ENCODE data around the gene MAPRE2. TPM values are rescaled to one million over a fixed set of nuclear protein-coding genes. Genes with fewer than 3 reads are reported as not detected.

The MAPRE2 gene
- total and polyA plus RNA-seq, 11 donors, result 36.4 to 190 (median 137) TPM

DNA sequence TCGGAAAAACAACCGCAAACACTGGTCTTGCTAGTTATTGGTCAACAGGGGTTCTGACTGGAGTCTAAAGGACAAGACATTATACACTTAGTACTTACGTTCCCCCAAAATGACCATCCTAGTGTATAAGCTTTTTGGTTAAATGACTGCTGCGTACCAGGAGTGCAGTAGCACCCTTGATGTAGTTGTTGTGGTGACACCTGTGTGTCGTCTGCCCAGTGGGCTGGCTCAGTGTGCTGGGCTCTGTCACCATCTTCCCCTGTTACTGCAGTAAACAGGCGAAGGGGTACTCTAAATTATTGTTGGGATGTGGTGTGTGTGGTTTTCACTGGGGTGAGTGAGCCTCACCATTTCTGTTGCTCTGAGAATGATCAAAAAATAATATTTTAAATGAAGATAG lies 76.2 kb downstream of the MAPRE2 start:
- ATAC-seq, result peak in 1 of 4 donors; percentile 19
- H3K36me3 ChIP-seq, result peaks cover 0 to 8% (median 0%) of the 10 kb centered on the region in 9 donors
- WGBS, 4 donors, result 83 to 90% (median 88%) methylated on average over 4 to 6 of the region's 6 CpGs
- H3K4me3 ChIP-seq, result no peak overlapping the region
- intact Hi-C loops (cut with DNase I), result loop anchor here in 1 of 10 donors (5.0 kb wide), 1 partner anchor 75 kb away; the partner anchor contains the start of gene MAPRE2
- TF ChIP-seq, protein P1, sequence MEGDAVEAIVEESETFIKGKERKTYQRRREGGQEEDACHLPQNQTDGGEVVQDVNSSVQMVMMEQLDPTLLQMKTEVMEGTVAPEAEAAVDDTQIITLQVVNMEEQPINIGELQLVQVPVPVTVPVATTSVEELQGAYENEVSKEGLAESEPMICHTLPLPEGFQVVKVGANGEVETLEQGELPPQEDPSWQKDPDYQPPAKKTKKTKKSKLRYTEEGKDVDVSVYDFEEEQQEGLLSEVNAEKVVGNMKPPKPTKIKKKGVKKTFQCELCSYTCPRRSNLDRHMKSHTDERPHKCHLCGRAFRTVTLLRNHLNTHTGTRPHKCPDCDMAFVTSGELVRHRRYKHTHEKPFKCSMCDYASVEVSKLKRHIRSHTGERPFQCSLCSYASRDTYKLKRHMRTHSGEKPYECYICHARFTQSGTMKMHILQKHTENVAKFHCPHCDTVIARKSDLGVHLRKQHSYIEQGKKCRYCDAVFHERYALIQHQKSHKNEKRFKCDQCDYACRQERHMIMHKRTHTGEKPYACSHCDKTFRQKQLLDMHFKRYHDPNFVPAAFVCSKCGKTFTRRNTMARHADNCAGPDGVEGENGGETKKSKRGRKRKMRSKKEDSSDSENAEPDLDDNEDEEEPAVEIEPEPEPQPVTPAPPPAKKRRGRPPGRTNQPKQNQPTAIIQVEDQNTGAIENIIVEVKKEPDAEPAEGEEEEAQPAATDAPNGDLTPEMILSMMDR (IDR thresholded peaks at IDR 0.05), result no peak
- TF ChIP-seq POLR2A (IDR thresholded peaks at IDR 0.05), result no peak
- H3K4me1 ChIP-seq, result peaks cover 3 to 70% (median 54%) of the 10 kb centered on the region in 12 donors
- H3K27me3 ChIP-seq, result no peaks in the 10 kb centered on the region
- H3K27ac ChIP-seq, result peak overlapping the region in 11 of 12 donors; percentile 45 to 93 (median 85)
- no peak for DNase-seq
- H3K9me3 ChIP-seq, result no peaks in the 10 kb centered on the region

DNA sequence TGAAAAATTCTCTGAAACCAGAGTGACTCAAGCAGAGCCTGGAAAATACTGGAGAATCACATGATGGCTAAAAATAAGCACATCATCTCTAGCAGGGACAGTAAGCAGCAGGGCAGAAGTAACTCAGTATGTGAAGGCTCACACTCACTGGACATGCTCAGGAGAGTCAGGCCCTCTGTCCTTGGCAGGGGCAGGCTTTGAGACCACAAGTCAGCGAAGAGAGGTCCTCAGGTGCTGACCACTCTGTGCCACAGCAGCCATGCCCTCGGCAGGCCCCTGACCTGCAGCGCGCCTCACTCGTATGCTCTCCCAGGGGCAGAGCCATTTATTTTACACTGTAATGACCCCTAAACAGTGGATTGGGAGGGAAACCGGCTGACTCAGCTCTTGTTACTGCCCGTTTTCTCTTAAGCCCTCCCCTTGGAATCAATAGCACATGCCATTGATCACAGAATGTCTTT lies 76.8 kb downstream of the MAPRE2 start:
- WGBS, 4 donors, result 23 to 52% (median 32%) methylated on average over 7 of the region's 7 CpGs
- intact Hi-C loops (cut with DNase I), result loop anchor here in 2 of 10 donors (2.0 to 5.0 kb wide), 2 partner anchors 21 to 76 kb away; partner anchors contain the start of gene MAPRE2 (in 1 of the 2)
- DNase-seq, result peak in 2 of 5 donors; percentile 40 to 50

DNA sequence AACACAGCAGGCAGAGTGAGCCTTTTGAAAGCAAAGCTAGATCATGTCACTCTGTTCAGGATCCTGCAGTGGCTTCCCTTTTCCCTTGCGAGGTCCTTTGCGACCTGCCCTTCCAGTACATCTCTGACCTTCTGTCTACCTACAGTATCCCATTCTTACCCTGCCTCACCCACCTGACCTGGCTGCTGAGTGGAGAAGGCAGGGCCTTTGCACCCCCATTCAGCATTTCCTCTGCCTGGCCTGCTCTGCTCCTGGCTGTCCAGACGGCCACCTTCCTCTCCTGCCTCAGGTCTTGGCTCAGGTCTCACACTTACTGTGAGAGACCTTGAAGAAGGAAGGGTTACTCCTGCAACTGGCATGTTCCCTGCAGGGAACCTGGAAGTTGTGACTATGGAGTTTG lies 77.4 kb downstream of the MAPRE2 start:
- peaks cover 3 to 83% (median 63%) of the 10 kb centered on the region in 12 donors for H3K4me1 ChIP-seq

More for the DNA sequence above, 76.8 kb downstream of the MAPRE2 start:
- Histone ChIP-seq H3K36me3 (peaks cover 0 to 8% (median 0%) of the 10 kb centered on the region in 9 donors), H3K4me3 (peak overlapping the region in 2 of 12 donors; percentile 4 to 11), H3K27me3 (no peaks in the 10 kb centered on the region), H3K4me1 (peaks cover 3 to 76% (median 58%) of the 10 kb centered on the region in 12 donors), H3K9me3 (no peaks in the 10 kb centered on the region), H3K27ac (peak overlapping the region; percentile 49 to 93 (median 85))
- ATAC-seq, result peak; percentile 85 to 93 (median 89)
- TF ChIP-seq, protein P1 (IDR thresholded peaks at IDR 0.05), result no peak
- TF ChIP-seq POLR2A (IDR thresholded peaks at IDR 0.05), result peak in 1 of 2 donors; percentile 71

DNA sequence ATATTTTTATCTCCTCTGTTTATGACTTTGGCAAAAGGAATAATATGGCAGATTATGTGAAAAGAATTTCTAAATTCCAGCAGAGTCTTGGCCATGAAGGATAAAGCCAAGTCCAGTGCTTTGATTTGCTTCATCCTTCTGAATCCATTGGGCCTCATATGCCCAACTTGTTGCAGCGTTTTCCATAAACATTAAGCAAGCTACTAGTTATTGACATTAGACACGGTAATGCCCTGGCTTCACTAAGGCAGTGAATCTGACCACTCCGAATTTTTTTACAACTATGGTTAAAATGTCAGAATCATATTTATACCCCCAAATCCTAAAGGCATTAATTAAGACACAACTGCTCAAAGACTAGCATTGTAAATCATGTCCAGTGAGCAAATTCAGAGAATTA lies 79.8 kb downstream of the MAPRE2 start:
- no peaks in the 10 kb centered on the region for H3K9me3 ChIP-seq
- H3K4me1 ChIP-seq, result peaks cover 3 to 94% (median 60%) of the 10 kb centered on the region in 12 donors
- WGBS, 4 donors, result 79 to 93% (median 90%) methylated on average over 3 of the region's 3 CpGs
- no peak for DNase-seq
- peaks cover 0 to 8% (median 0%) of the 10 kb centered on the region in 9 donors for H3K36me3 ChIP-seq
- ATAC-seq, result no peak
- no peak overlapping the region for H3K4me3 ChIP-seq
- intact Hi-C loops (cut with DNase I), result loop anchor here in 2 of 10 donors (5.0 kb wide), 1 partner anchor 79 kb away; the partner anchor contains the start of gene MAPRE2 (in 2 of the 2)
- H3K27me3 ChIP-seq, result no peaks in the 10 kb centered on the region
- peak overlapping the region in 3 of 12 donors; percentile 18 to 35 (median 25) for H3K27ac ChIP-seq
- TF ChIP-seq, protein P1 (IDR thresholded peaks at IDR 0.05), result no peak
- no peak for TF ChIP-seq POLR2A (IDR thresholded peaks at IDR 0.05)

More for the DNA sequence above, 77.4 kb downstream of the MAPRE2 start:
- no peak overlapping the region for H3K4me3 ChIP-seq
- H3K36me3 ChIP-seq, result peaks cover 0 to 8% (median 0%) of the 10 kb centered on the region in 9 donors
- DNase-seq (no peak), ATAC-seq (peak in 3 of 4 donors; percentile 4 to 25 (median 18))
- peak overlapping the region; percentile 18 to 93 (median 85) for H3K27ac ChIP-seq
- intact Hi-C loops (cut with DNase I), result loop anchor here in 2 of 10 donors (2.0 to 5.0 kb wide), 2 partner anchors 20 to 76 kb away; partner anchors contain the start of gene MAPRE2 (in 1 of the 2)
- H3K27me3 ChIP-seq, result no peaks in the 10 kb centered on the region
- WGBS, 4 donors, result 39 to 48% (median 43%) methylated on average over 3 of the region's 3 CpGs
- no peaks in the 10 kb centered on the region for H3K9me3 ChIP-seq
- TF ChIP-seq POLR2A (IDR thresholded peaks at IDR 0.05), result no peak
- TF ChIP-seq, protein P1 (IDR thresholded peaks at IDR 0.05), result no peak

All from heart left ventricle (tissue), 16 donors.